IMR-90 (cell line): ENCODE data around the gene VPS13C. TPM values are rescaled to one million over a fixed set of nuclear protein-coding genes. Genes with fewer than 3 reads are reported as not detected.
A peak's percentile ranks its signal among the peaks of the same experiment; 100 is the strongest.

ENCODE experiments used
- ATAC-seq: fragments of 200-7000 bp; cut with Tn5 transposase; 2 replicates; pipeline ENCODE4 v1.9.1; 2020; ENCODE audit warnings: low read depth, mild to moderate bottlenecking, moderate library complexity
- BruUV-seq: library from RNA; stranded (reverse); fragments of 400-500 nt; replicated peaks from 2 replicates; lab custom pipeline; 2021; lab: Mats Ljungman, UMichigan
- CTCF ChIA-PET: fragments of 300-600 bp; formaldehyde crosslinking; extraction: SDS; loops from one replicate; lab custom pipeline; 2021; ENCODE audit warnings: antibody characterized with exemption; lab: Yijun Ruan, JAX
- POLR2A ChIA-PET: fragments of 300-600 bp; sonication (Branson Sonifier 250); formaldehyde crosslinking; loops from one replicate; lab custom pipeline; 2022; ENCODE audit warnings: antibody characterized with exemption; ENCODE audit not compliant: unreplicated experiment; lab: Charles Lee
- DNase-seq: peaks from one replicate; pipeline ENCODE4 v3.0.0; 2013
- H2AFZ ChIP-seq: replicated peaks from 2 replicates; pipeline ENCODE3; 2013; ENCODE audit warnings: low read length, mild to moderate bottlenecking; ENCODE audit not compliant: poor library complexity
- H2AK5ac ChIP-seq: 2 replicates; pipeline ENCODE4 v1.6.1; 2013; ENCODE audit warnings: low read depth, low read length, inconsistent platforms
- H2AK9ac ChIP-seq: replicated peaks from 2 replicates; pipeline ENCODE3; 2013; ENCODE audit warnings: mild to moderate bottlenecking, low read depth, low read length, moderate library complexity; ENCODE audit not compliant: poor library complexity
- H2BK120ac ChIP-seq: 2 replicates; pipeline ENCODE4 v1.6.1; 2013; ENCODE audit warnings: low read depth, low read length, inconsistent platforms
- H2BK15ac ChIP-seq: 3 replicates; pipeline ENCODE4 v1.6.1; 2013; ENCODE audit warnings: low read depth, low read length, inconsistent platforms
- H2BK20ac ChIP-seq: 2 replicates; pipeline ENCODE4 v1.6.1; 2013; ENCODE audit warnings: low read depth, mild to moderate bottlenecking, inconsistent platforms, low read length, moderate library complexity
- H2BK5ac ChIP-seq: 2 replicates; pipeline ENCODE4 v1.6.1; 2013; ENCODE audit warnings: mild to moderate bottlenecking, low read depth, low read length, inconsistent platforms; ENCODE audit not compliant: poor library complexity, severe bottlenecking
- H3K14ac ChIP-seq: replicated peaks from 2 replicates; pipeline ENCODE4 v1.6.1; 2013; ENCODE audit warnings: low read depth, low read length, inconsistent platforms
- H3K18ac ChIP-seq: 2 replicates; pipeline ENCODE4 v1.6.1; 2013; ENCODE audit warnings: low read depth, low read length, control low read depth
- H3K23ac ChIP-seq: 2 replicates; pipeline ENCODE4 v1.6.1; 2013; ENCODE audit warnings: low read depth, low read length, inconsistent platforms
- H3K27ac ChIP-seq: 2 replicates; pipeline ENCODE4 v1.5.1; 2013; ENCODE audit warnings: mild to moderate bottlenecking, control low read depth, low read length; ENCODE audit not compliant: insufficient read depth
- H3K27me3 ChIP-seq: 2 replicates; pipeline ENCODE4 v1.6.1; 2013; ENCODE audit warnings: low read length; ENCODE audit not compliant: control insufficient read depth, insufficient read depth
- H3K36me3 ChIP-seq: 2 replicates; pipeline ENCODE4 v1.6.1; 2013; ENCODE audit warnings: low read length, mixed read lengths; ENCODE audit not compliant: control insufficient read depth, insufficient read depth
- H3K4ac ChIP-seq: 2 replicates; pipeline ENCODE4 v1.6.1; 2013; ENCODE audit warnings: low read depth, low read length, inconsistent platforms
- H3K4me1 ChIP-seq: 2 replicates; pipeline ENCODE4 v1.6.1; 2013; ENCODE audit warnings: low read length, mixed read lengths; ENCODE audit not compliant: control insufficient read depth, insufficient read depth
- H3K4me2 ChIP-seq: 2 replicates; pipeline ENCODE4 v1.6.1; 2013; ENCODE audit warnings: low read depth, mild to moderate bottlenecking, control low read depth, low read length, moderate library complexity
- H3K4me3 ChIP-seq: 2 replicates; pipeline ENCODE4 v1.5.1; 2013; ENCODE audit warnings: low read depth, mild to moderate bottlenecking, control low read depth, low read length, moderate library complexity; ENCODE audit not compliant: insufficient read depth
- H3K56ac ChIP-seq: 2 replicates; pipeline ENCODE4 v1.6.1; 2013; ENCODE audit warnings: low read length, inconsistent platforms; ENCODE audit not compliant: insufficient read depth; ENCODE audit errors: extremely low read depth
- H3K79me1 ChIP-seq, 2 experiments: 2 replicates each; pipeline ENCODE4 v1.6.1; 2013; ENCODE audit warnings: low read length in 2 of 2, inconsistent platforms in 1 of 2, low read depth in 1 of 2
- H3K9ac ChIP-seq: 2 replicates; pipeline ENCODE4 v1.6.1; 2013; ENCODE audit warnings: low read depth, low read length, control low read depth
- H3K9me1 ChIP-seq: 2 replicates; pipeline ENCODE4 v1.6.1; 2013; ENCODE audit warnings: low read length, inconsistent platforms; ENCODE audit not compliant: insufficient read depth
- H3K9me3 ChIP-seq: 2 replicates; pipeline ENCODE4 v1.6.1; 2013; ENCODE audit warnings: low read length; ENCODE audit not compliant: control insufficient read depth, insufficient read depth
- H4K20me1 ChIP-seq: 2 replicates; pipeline ENCODE4 v1.6.1; 2013; ENCODE audit warnings: low read length, inconsistent platforms; ENCODE audit not compliant: insufficient read depth
- H4K5ac ChIP-seq: 2 replicates; pipeline ENCODE4 v1.6.1; 2013; ENCODE audit warnings: mild to moderate bottlenecking, low read depth, low read length, control low read depth
- H4K8ac ChIP-seq, 2 experiments: 2 replicates each; pipeline ENCODE4 v1.6.1; 2013; ENCODE audit warnings: low read depth in 2 of 2, low read length in 2 of 2, control low read depth in 1 of 2, inconsistent platforms in 1 of 2
- H4K91ac ChIP-seq: 2 replicates; pipeline ENCODE4 v1.6.1; 2013; ENCODE audit warnings: low read depth, low read length, inconsistent platforms; ENCODE audit not compliant: insufficient read depth
- CTCF ChIP-seq: conservative IDR thresholded peaks from 2 replicates; pipeline ENCODE4 v1.5.1; 2012; ENCODE audit warnings: mild to moderate bottlenecking, low read depth, low read length, improper control_type of control experiment
- MAFK ChIP-seq: IDR thresholded peaks from 2 replicates; pipeline ENCODE4 v1.6.1; 2012; ENCODE audit warnings: low read depth, low read length, improper control_type of control experiment
- NFE2L2 ChIP-seq: fragments of 150-350 bp; IDR thresholded peaks from 2 replicates; pipeline ENCODE4 v1.6.1; 2016; ENCODE audit warnings: low read depth, mild to moderate bottlenecking, low read length
- POLR2A ChIP-seq: IDR thresholded peaks from 2 replicates; pipeline ENCODE4 v1.6.1; 2012; ENCODE audit warnings: mild to moderate bottlenecking, low read depth, low read length
- RAD21 ChIP-seq: IDR thresholded peaks from 2 replicates; pipeline ENCODE4 v1.6.1; 2012; ENCODE audit warnings: low read length, improper control_type of control experiment
- SMC3 ChIP-seq: fragments of 150-350 bp; IDR thresholded peaks from 2 replicates; pipeline ENCODE4 v1.6.1; 2016; ENCODE audit warnings: low read depth, mild to moderate bottlenecking, antibody characterized with exemption, low read length, moderate library complexity
- WGBS, 2 experiments: methylation state at CpG; one replicate each; pipeline versions ENCODE4 v1.1.5 to v1.1.7; 2013; ENCODE audit warnings: missing lambda C conversion rate in 2 of 2; ENCODE audit not compliant: insufficient read length in 1 of 2; ENCODE audit errors: extremely low coverage in 2 of 2; 5-methylcytosine and 5-hydroxymethylcytosine counted together
- dilution Hi-C: fragments of 300-500 bp; cut with HindIII; formaldehyde crosslinking; loops from one replicate; pipeline ENCODE4 v1.14.3; 2018; ENCODE audit warnings: low sequenced_read_pairs; ENCODE audit not compliant: unreplicated experiment
- in situ Hi-C: fragments of 300-500 bp; cut with MboI; formaldehyde crosslinking; loops from 3 replicates; pipeline ENCODE4 v1.14.3; 2019; ENCODE audit warnings: low sequenced_read_pairs, inconsistent platforms, mixed read lengths
- intact Hi-C: fragments of 100-400 bp; cut with micrococcal nuclease; formaldehyde crosslinking; loops from 2 replicates; pipeline ENCODE4 v1.10.0; 2022
- polyA plus RNA-seq, 3 experiments: library from polyadenylated mRNA; depleted of rRNA; stranded (reverse); fragments of >200 nt; gene quantifications; 2 replicates each; pipeline ENCODE4 v1.2.3, GENCODE V29; 2012; ENCODE audit warnings: low replicate concordance in 1 of 3
- total RNA-seq: library from RNA; depleted of rRNA; stranded (reverse); fragments of >200 nt; gene quantifications from 2 replicates; pipeline ENCODE4 v1.2.3, GENCODE V29; 2012

VPS13C gene
- total and polyA plus RNA-seq, 2 of the 4 experiments (the other 2 are of a cell fraction), result 8.1 to 32.8 TPM

- dilution Hi-C loops, result no loop called here
- Histone ChIP-seq H4K5ac (no peak overlapping the region), H3K18ac (no peak overlapping the region), H3K27me3 (no peaks in the 10 kb centered on the region), H3K4me2 (no peak overlapping the region), H2BK15ac (no peak overlapping the region), H3K14ac (no peak overlapping the region), H3K9ac (no peak overlapping the region), H3K4me1 (no peaks in the 10 kb centered on the region), H2AK9ac (no peak overlapping the region), H3K4ac (no peak overlapping the region), H4K8ac (no peak overlapping the region), H2BK120ac (no peak overlapping the region), H3K9me3 (no peaks in the 10 kb centered on the region), H2BK20ac (no peak overlapping the region), H4K20me1 (no peaks in the 10 kb centered on the region), H2AK5ac (no peak overlapping the region), H3K56ac (no peak overlapping the region), H3K23ac (no peak overlapping the region), H2BK5ac (no peak overlapping the region), H3K79me1 (no peaks in the 10 kb centered on the region), H3K36me3 (peaks cover 8% of the 10 kb centered on the region), H4K91ac (no peak overlapping the region), H3K4me3 (no peak overlapping the region), H2AFZ (no peak overlapping the region), H3K9me1 (no peaks in the 10 kb centered on the region), H3K27ac (no peak overlapping the region)
- DNase-seq (peak; percentile 20), ATAC-seq (peak; percentile 66; the same call in 1 of the 2 replicates)
- intact Hi-C loops, result loop anchor here (1.0 to 2.0 kb wide), 2 partner anchors 199 to 435 kb away; no protein-coding TSS in a partner anchor
- no TSS peak for BruUV-seq
- ChIA-PET CTCF (interaction anchor here (0.6 kb wide), 1 partner anchor 733 kb away, joined by 6 read pairs; no protein-coding TSS in a partner anchor), POLR2A (no interaction called here)
- TF ChIP-seq SMC3, result peak; percentile 50; the same call in 1 of the 2 replicates
- TF ChIP-seq POLR2A, result no peak
- TF ChIP-seq MAFK, result no peak
- TF ChIP-seq RAD21, result peak; percentile 50
- TF ChIP-seq NFE2L2, result no peak
- TF ChIP-seq CTCF, result peak; percentile 52
- no CpG with 5 or more reads among the region's 1 CpG for WGBS, 2 experiments
- in situ Hi-C loops, result no loop called here
Measured at GRCh38 chr15:61871926-61872522, 188.2 kb downstream of the VPS13C start.
